ENCODE data around the gene C17orf50. TPM values are rescaled to one million over a fixed set of nuclear protein-coding genes. Genes with fewer than 3 reads are reported as not detected.

C17orf50 gene
- polyA plus RNA-seq, 1 donor (not counting 4 experiments of a cell fraction or from before 2014, with no cell fraction given) = not detected

GRCh38 chr17:35793257-35793656 lies 32.6 kb downstream of the C17orf50 start:
- Histone ChIP-seq H3K27me3 (ENCODE audit: control insufficient read depth, extremely low read depth, insufficient read depth, low read length) (no peaks in the 10 kb centered on the region), H2AFZ (ENCODE audit: control insufficient read depth, low read length) (no peak overlapping the region), H3K36me3 (ENCODE audit: control insufficient read depth in 2 of 2, extremely low read depth in 1 of 2, insufficient read depth in 2 of 2, low read length in 2 of 2) (no peaks in the 10 kb centered on the region), H3K27ac (ENCODE audit: control insufficient read depth, insufficient read depth, low read length) (no peak overlapping the region), H3K4me3 (ENCODE audit: control insufficient read depth in 2 of 3, extremely low read depth in 1 of 3, insufficient read depth in 2 of 3, low read depth in 1 of 3, low read length in 3 of 3) (peak overlapping the region in 2 of 3 experiments; percentile 66 to 79), H3K4me2 (ENCODE audit: control insufficient read depth, extremely low read depth, insufficient read depth, low read depth, low read length) (peak overlapping the region; percentile 83), H4K20me1 (ENCODE audit: control insufficient read depth, extremely low read depth, insufficient read depth, low read length) (no peaks in the 10 kb centered on the region), H3K9me3 (ENCODE audit: control insufficient read depth, low read depth, low read length) (no peaks in the 10 kb centered on the region), H3K9me1 (ENCODE audit: control insufficient read depth, extremely low read depth, insufficient read depth, low read length) (no peaks in the 10 kb centered on the region), H3K9ac (ENCODE audit: control insufficient read depth, extremely low read depth, insufficient read depth, low read length) (peak overlapping the region; percentile 26), H3K79me2 (ENCODE audit: control insufficient read depth, insufficient read depth, low read length) (no peaks in the 10 kb centered on the region), H3K4me1 (ENCODE audit: control insufficient read depth, extremely low read depth, insufficient read depth, low read length) (peaks cover 44% of the 10 kb centered on the region)
- no peak for TF ChIP-seq EZH2 (IDR thresholded peaks at IDR 0.05; ENCODE audit: low read length)
- no peak for TF ChIP-seq CTCF (optimal IDR thresholded peaks at IDR 0.05 in 1 of 3, IDR thresholded peaks at IDR 0.05 in 1 of 3, conservative IDR thresholded peaks at IDR 0.05 in 1 of 3; ENCODE audit: extremely low read depth in 1 of 3, insufficient read depth in 2 of 3, low read length in 3 of 3)
- DNase-seq (ENCODE audit: low read depth, low spot score) (no peak), FAIRE-seq (no peak)
- dilution Hi-C loops (cut with MboI; ENCODE audit: extremely low pct_ligation_motif_present, low sequenced_read_pairs) = no loop called here

GRCh38 chr17:35795007-35795870 lies 34.6 kb downstream of the C17orf50 start, which contains the start of gene MMP28:
Gene MMP28 (minus strand): TSS chr17:35795641. CDS start chr17:35795377, 264 bp downstream.
- H3K27me3 ChIP-seq (ENCODE audit: control insufficient read depth, extremely low read depth, insufficient read depth, low read length) = no peaks in the 10 kb centered on the region
- TF ChIP-seq EZH2 (IDR thresholded peaks at IDR 0.05; ENCODE audit: low read length) (no peak), CTCF (optimal IDR thresholded peaks at IDR 0.05 in 1 of 3, IDR thresholded peaks at IDR 0.05 in 1 of 3, conservative IDR thresholded peaks at IDR 0.05 in 1 of 3; ENCODE audit: extremely low read depth in 1 of 3, insufficient read depth in 2 of 3, low read length in 3 of 3) (no peak)
- no peaks in the 10 kb centered on the region for H3K79me2 ChIP-seq (ENCODE audit: control insufficient read depth, insufficient read depth, low read length)
- H2AFZ ChIP-seq (ENCODE audit: control insufficient read depth, low read length) = peak within 1 kb of the TSS; percentile 81
- H3K4me2 ChIP-seq (ENCODE audit: control insufficient read depth, extremely low read depth, insufficient read depth, low read depth, low read length) = peak within 1 kb of the TSS; percentile 83
- H3K9me3 ChIP-seq (ENCODE audit: control insufficient read depth, low read depth, low read length) = no peaks in the 10 kb centered on the region
- DNase-seq (ENCODE audit: low read depth, low spot score) (no peak), FAIRE-seq (no peak)
- H4K20me1 ChIP-seq (ENCODE audit: control insufficient read depth, extremely low read depth, insufficient read depth, low read length) = no peaks in the 10 kb centered on the region
- H3K9ac ChIP-seq (ENCODE audit: control insufficient read depth, extremely low read depth, insufficient read depth, low read length) = peak within 1 kb of the TSS; percentile 80
- H3K4me1 ChIP-seq (ENCODE audit: control insufficient read depth, extremely low read depth, insufficient read depth, low read length) = peaks cover 37% of the 10 kb centered on the region
- H3K27ac ChIP-seq (ENCODE audit: control insufficient read depth, insufficient read depth, low read length) = peak within 1 kb of the TSS; percentile 65
- H3K9me1 ChIP-seq (ENCODE audit: control insufficient read depth, extremely low read depth, insufficient read depth, low read length) = no peaks in the 10 kb centered on the region
- dilution Hi-C loops (cut with MboI; ENCODE audit: extremely low pct_ligation_motif_present, low sequenced_read_pairs) = no loop called here
- H3K4me3 ChIP-seq (ENCODE audit: control insufficient read depth in 2 of 3, extremely low read depth in 1 of 3, insufficient read depth in 2 of 3, low read depth in 1 of 3, low read length in 3 of 3) = peak within 1 kb of the TSS; percentile 66 to 79 (median 74)
- no peaks in the 10 kb centered on the region for H3K36me3 ChIP-seq (ENCODE audit: control insufficient read depth in 2 of 2, extremely low read depth in 1 of 2, insufficient read depth in 2 of 2, low read length in 2 of 2)
